Kidney (tissue), 14 donors: ENCODE measurements around the gene UGT2A2. TPM values are rescaled to one million over a fixed set of nuclear protein-coding genes. Genes with fewer than 3 reads are reported as not detected.

Experiments used
- DNase-seq, 5 donors: peaks; one replicate each; pipeline ENCODE4 v3.0.0-alpha.2; 2013 to 2020
- FAIRE-seq: peaks from 2 replicates; lab custom pipeline; 2012; peaks lifted over from hg19 to GRCh38; lab: Jason Lieb, UNC
- H3K27ac ChIP-seq, 2 donors: one replicate each; pipeline ENCODE4 v1.7.0; 2013; ENCODE audit warnings: low read depth in 2 of 2, low read length in 2 of 2, inconsistent platforms in 1 of 2
- H3K27me3 ChIP-seq: one replicate; pipeline ENCODE4 v1.7.1; 2013; ENCODE audit warnings: low read length, inconsistent platforms; ENCODE audit not compliant: control insufficient read depth, insufficient read depth
- H3K36me3 ChIP-seq, 3 donors: one replicate each; pipeline versions ENCODE4 v1.7.0 to v1.7.1; 2013; ENCODE audit warnings: low read length in 3 of 3, control low read depth in 1 of 3, inconsistent platforms in 1 of 3; ENCODE audit not compliant: insufficient read depth in 3 of 3, control insufficient read depth in 2 of 3
- H3K4me1 ChIP-seq, 3 donors: one replicate each; pipeline versions ENCODE4 v1.7.0 to v1.7.1; 2013; ENCODE audit warnings: low read length in 3 of 3, inconsistent platforms in 1 of 3, low read depth in 1 of 3; ENCODE audit not compliant: control insufficient read depth in 2 of 3, insufficient read depth in 2 of 3
- H3K4me3 ChIP-seq, 3 donors: one replicate each; pipeline versions ENCODE4 v1.7.0 to v1.8.1; 2013; ENCODE audit warnings: low read length in 3 of 3, control low read depth in 1 of 3, inconsistent platforms in 1 of 3
- H3K9ac ChIP-seq, 3 donors: one replicate each; pipeline versions ENCODE4 v1.7.0 to v1.7.1; 2013; ENCODE audit warnings: low read length in 3 of 3, control low read depth in 1 of 3, inconsistent platforms in 1 of 3
- H3K9me3 ChIP-seq, 3 donors: one replicate each; pipeline versions ENCODE4 v1.7.0 to v1.7.1; 2013; ENCODE audit warnings: low read length in 3 of 3, control low read depth in 1 of 3, inconsistent platforms in 1 of 3; ENCODE audit not compliant: control insufficient read depth in 2 of 3, insufficient read depth in 1 of 3
- CTCF ChIP-seq: IDR thresholded peaks from 3 replicates; pipeline ENCODE4 v1.5.1; 2012; ENCODE audit warnings: mild to moderate bottlenecking, moderate library complexity, borderline replicate concordance; ENCODE audit not compliant: insufficient read depth; ENCODE audit errors: extremely low read depth
- intact Hi-C: fragments of 100-400 bp; cut with DNase I; formaldehyde crosslinking; loops from one replicate; pipeline ENCODE4 v1.11.1; 2022
- polyA plus RNA-seq: library from polyadenylated mRNA; stranded (reverse); fragments of 350-450 nt; fragmentation: Illumina TruSeq; extraction: RNeasy Lipid Tissue Mini Kit (QIAGEN cat#74804); gene quantifications from one replicate; pipeline ENCODE4 v1.2.3, GENCODE V29; 2014; ENCODE audit warnings: low read depth, low replicate concordance; ENCODE audit not compliant: insufficient read depth
- total RNA-seq: library from RNA; stranded (reverse); fragmentation: NEBNext Ultra II Directional; extraction: Animal tissue kit (Norgen Biotek cat#: 25700); gene quantifications from one replicate; pipeline ENCODE4 v1.2.1, GENCODE V29; 2021
- donor health status: control.
- donor health status: control.
- donor health status: control.
- donor health status: control.
- donor health status: control.
- donor health status: DM: yes; HTN: yes; CAD: no.
- donor health status: Normal renal cell carcinoma (clear cell type).

UGT2A2 gene
- total and polyA plus RNA-seq, 2 donors from 2014 or later, result not detected

GRCh38 chr4:69649629-69650028 lies 10.2 kb upstream of the UGT2A2 start:
- FAIRE-seq (no peak), DNase-seq (no peak)
- no peaks in the 10 kb centered on the region for H3K27me3 ChIP-seq
- no peak overlapping the region for H3K27ac ChIP-seq
- no peaks in the 10 kb centered on the region for H3K9me3 ChIP-seq
- no peak overlapping the region for H3K4me3 ChIP-seq
- H3K36me3 ChIP-seq, result no peaks in the 10 kb centered on the region
- no peak overlapping the region for H3K9ac ChIP-seq
- H3K4me1 ChIP-seq, result no peaks in the 10 kb centered on the region
- no peak for TF ChIP-seq CTCF
- intact Hi-C loops, result no loop called here

- H3K9me3 ChIP-seq, result no peaks in the 10 kb centered on the region
- no peaks in the 10 kb centered on the region for H3K27me3 ChIP-seq
- H3K36me3 ChIP-seq, result no peaks in the 10 kb centered on the region
- no peak for TF ChIP-seq CTCF
- no peaks in the 10 kb centered on the region for H3K4me1 ChIP-seq
- H3K4me3 ChIP-seq, result no peak overlapping the region
- H3K27ac ChIP-seq, result no peak overlapping the region
- DNase-seq (no peak), FAIRE-seq (no peak)
- H3K9ac ChIP-seq, result no peak overlapping the region
- intact Hi-C loops, result no loop called here
Observed at GRCh38 chr4:69649207-69649606, 9.8 kb upstream of the UGT2A2 start.

GRCh38 chr4:69642961-69643360 lies 3.5 kb upstream of the UGT2A2 start:
- H3K9me3 ChIP-seq, result no peaks in the 10 kb centered on the region
- no peaks in the 10 kb centered on the region for H3K4me1 ChIP-seq
- intact Hi-C loops, result no loop called here
- no peaks in the 10 kb centered on the region for H3K36me3 ChIP-seq
- no peak overlapping the region for H3K9ac ChIP-seq
- H3K4me3 ChIP-seq, result no peak overlapping the region
- no peaks in the 10 kb centered on the region for H3K27me3 ChIP-seq
- DNase-seq (no peak), FAIRE-seq (no peak)
- no peak for TF ChIP-seq CTCF
- H3K27ac ChIP-seq, result no peak overlapping the region

GRCh38 chr4:69640289-69640688 lies 847 bp upstream of the UGT2A2 start:
- Histone ChIP-seq H3K9ac (no peak overlapping the region), H3K27ac (no peak overlapping the region), H3K36me3 (no peaks in the 10 kb centered on the region), H3K4me1 (no peaks in the 10 kb centered on the region), H3K4me3 (no peak overlapping the region), H3K27me3 (no peaks in the 10 kb centered on the region), H3K9me3 (no peaks in the 10 kb centered on the region)
- intact Hi-C loops, result no loop called here
- DNase-seq (no peak), FAIRE-seq (no peak)
- TF ChIP-seq CTCF, result no peak
